Subcutaneous preadipocyte (primary cell): ENCODE data around the gene COPE. TPM values are rescaled to one million over a fixed set of nuclear protein-coding genes. Genes with fewer than 3 reads are reported as not detected.

Source experiments
- total RNA-seq: library from RNA; depleted of rRNA; stranded (reverse); fragments of >200 nt; gene quantifications from 2 replicates; pipeline ENCODE4 v1.2.3, GENCODE V29; 2012

The COPE gene
- 189 and 283 TPM in 2 replicates for total RNA-seq

GRCh38 chr19:18919086-18919899 lies at the start of gene COPE, which contains the start of gene DDX49:
TSS of gene COPE (minus strand) at chr19:18919387. CDS start at chr19:18919348, 39 bp downstream.
TSS of gene DDX49 (plus strand) at chr19:18919715. CDS start at chr19:18919742, 27 bp downstream.

GRCh38 chr19:18940769-18941627 lies 21.8 kb upstream of the COPE start, which contains the start of gene HOMER3:
TSS of gene HOMER3 (minus strand) at chr19:18941217. CDS start at chr19:18938982, 2,235 bp downstream.

DNA sequence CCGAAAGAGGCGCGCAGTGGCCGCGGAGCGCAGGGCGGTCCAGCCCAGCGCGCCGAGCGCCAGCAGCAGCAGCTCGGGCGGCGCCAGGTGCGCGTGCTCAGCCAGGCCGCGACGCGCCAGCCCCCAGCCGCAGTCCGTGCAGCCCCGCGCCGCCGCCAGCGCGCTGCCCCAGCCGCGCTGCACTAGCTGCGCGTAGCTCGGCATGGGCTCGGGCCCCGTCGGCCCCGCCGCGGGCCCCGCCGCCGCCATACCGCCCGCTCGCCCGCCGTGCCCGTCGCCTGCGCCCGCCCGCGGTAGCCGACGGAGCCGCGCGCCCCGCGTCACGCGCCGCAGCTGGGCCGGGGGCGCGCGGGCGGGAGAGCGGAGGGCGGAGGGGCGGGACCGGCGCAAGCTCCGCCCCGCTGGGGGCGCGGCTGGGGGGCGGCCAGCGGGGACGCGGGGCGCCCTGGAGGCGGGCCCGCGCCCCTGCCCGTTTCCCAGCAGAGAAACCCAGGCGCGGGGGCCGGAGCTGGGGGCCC lies 23.3 kb downstream of the COPE start, which contains the start of gene CERS1:
TSS of gene CERS1 (minus strand) at position 335 of the 518 bp plus-strand sequence. CDS start at position 249, 86 bp downstream.

Other genes with a start within 250 kb of the COPE start
- gene CRTC1, start 235.7 kb downstream of the COPE start, total RNA-seq = 2.6 and 2.9 TPM in 2 replicates
- 0.20 and 0.37 TPM in 2 replicates for gene COMP, start 128.1 kb downstream of the COPE start, total RNA-seq
- 49.6 and 60.6 TPM in 2 replicates for gene UPF1, start 87.4 kb downstream of the COPE start, total RNA-seq
- gene CERS1, start 23.2 kb downstream of the COPE start, total RNA-seq = 1.5 and 1.6 TPM in 2 replicates
- 56.3 and 63.6 TPM in 2 replicates for gene DDX49, start 328 bp upstream of the COPE start, total RNA-seq
- gene HOMER3, start 21.8 kb upstream of the COPE start, total RNA-seq = 48.1 and 55.3 TPM in 2 replicates
- gene SUGP2, start 114.1 kb upstream of the COPE start, total RNA-seq = 28.3 and 42.8 TPM in 2 replicates
- 50.4 and 54.7 TPM in 2 replicates for gene ARMC6, start 114.2 kb upstream of the COPE start, total RNA-seq
- gene SLC25A42, start 144.6 kb upstream of the COPE start, total RNA-seq = 4.0 and 4.9 TPM in 2 replicates
- gene TMEM161A, start 219.1 kb upstream of the COPE start, total RNA-seq = 24.8 and 25.0 TPM in 2 replicates